ENCODE results near the gene SUSD6. TPM values are rescaled to one million over a fixed set of nuclear protein-coding genes. Genes with fewer than 3 reads are reported as not detected.

The SUSD6 gene
- total RNA-seq, 2 donors from 2014 or later, result 27.3 to 70.3 TPM

- no peak overlapping the region for H3K4me3 ChIP-seq
- TF ChIP-seq, protein P1, sequence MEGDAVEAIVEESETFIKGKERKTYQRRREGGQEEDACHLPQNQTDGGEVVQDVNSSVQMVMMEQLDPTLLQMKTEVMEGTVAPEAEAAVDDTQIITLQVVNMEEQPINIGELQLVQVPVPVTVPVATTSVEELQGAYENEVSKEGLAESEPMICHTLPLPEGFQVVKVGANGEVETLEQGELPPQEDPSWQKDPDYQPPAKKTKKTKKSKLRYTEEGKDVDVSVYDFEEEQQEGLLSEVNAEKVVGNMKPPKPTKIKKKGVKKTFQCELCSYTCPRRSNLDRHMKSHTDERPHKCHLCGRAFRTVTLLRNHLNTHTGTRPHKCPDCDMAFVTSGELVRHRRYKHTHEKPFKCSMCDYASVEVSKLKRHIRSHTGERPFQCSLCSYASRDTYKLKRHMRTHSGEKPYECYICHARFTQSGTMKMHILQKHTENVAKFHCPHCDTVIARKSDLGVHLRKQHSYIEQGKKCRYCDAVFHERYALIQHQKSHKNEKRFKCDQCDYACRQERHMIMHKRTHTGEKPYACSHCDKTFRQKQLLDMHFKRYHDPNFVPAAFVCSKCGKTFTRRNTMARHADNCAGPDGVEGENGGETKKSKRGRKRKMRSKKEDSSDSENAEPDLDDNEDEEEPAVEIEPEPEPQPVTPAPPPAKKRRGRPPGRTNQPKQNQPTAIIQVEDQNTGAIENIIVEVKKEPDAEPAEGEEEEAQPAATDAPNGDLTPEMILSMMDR (IDR thresholded peaks at IDR 0.05), result no peak
- intact Hi-C loops (cut with DNase I), result no loop called here
These were observed 5.0 kb downstream of the SUSD6 start for GRCh38 chr14:69616408-69616773.

DNA sequence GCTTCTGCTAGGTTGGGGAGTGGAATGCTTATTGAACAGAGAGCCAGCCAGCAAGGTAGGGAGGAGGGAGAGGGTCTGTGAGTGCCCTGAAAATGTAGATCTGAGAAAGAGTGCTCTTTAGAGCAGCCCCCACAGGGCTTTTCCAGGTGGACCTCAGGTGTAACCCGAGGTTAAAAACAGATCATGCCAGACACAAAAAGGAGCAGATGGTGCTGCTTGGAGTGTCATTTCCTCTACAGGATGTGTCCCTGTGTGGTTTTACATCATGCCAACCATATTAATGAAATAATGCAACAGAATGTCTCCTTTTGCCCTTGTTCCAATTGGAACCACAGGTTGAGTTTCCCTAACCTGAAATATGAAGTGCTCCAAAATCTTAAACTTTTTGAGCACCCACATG lies 6.4 kb downstream of the SUSD6 start:
- H3K4me1 ChIP-seq, result peaks cover 16% of the 10 kb centered on the region
- intact Hi-C loops (cut with DNase I), result no loop called here
- no peak overlapping the region for H3K27ac ChIP-seq
- H3K27me3 ChIP-seq, result no peaks in the 10 kb centered on the region
- H3K36me3 ChIP-seq, result no peaks in the 10 kb centered on the region
- no peaks in the 10 kb centered on the region for H3K9me3 ChIP-seq
- no peak overlapping the region for H3K9ac ChIP-seq (ENCODE audit: low read depth in 2 of 2, low read length in 2 of 2)
- no peak overlapping the region for H3K4me3 ChIP-seq
- no peak for DNase-seq
- TF ChIP-seq, protein P1 (IDR thresholded peaks at IDR 0.05), result no peak

More at GRCh38 chr14:69616408-69616773, 5.0 kb downstream of the SUSD6 start:
- no peaks in the 10 kb centered on the region for H3K9me3 ChIP-seq
- peak overlapping the region; percentile 93 for H3K27ac ChIP-seq
- no peak for DNase-seq
- no peaks in the 10 kb centered on the region for H3K27me3 ChIP-seq
- peaks cover 16% of the 10 kb centered on the region for H3K4me1 ChIP-seq
- H3K36me3 ChIP-seq, result no peaks in the 10 kb centered on the region
- peak overlapping the region; percentile 52 to 78 for H3K9ac ChIP-seq (ENCODE audit: low read depth in 2 of 2, low read length in 2 of 2)

GRCh38 chr14:69619012-69619411 lies 7.6 kb downstream of the SUSD6 start:
- no peak overlapping the region for H3K27ac ChIP-seq
- intact Hi-C loops (cut with DNase I), result no loop called here

GRCh38 chr14:69620211-69620611 lies 8.8 kb downstream of the SUSD6 start:
- H3K9ac ChIP-seq (ENCODE audit: low read depth in 2 of 2, low read length in 2 of 2), result no peak overlapping the region
- no peaks in the 10 kb centered on the region for H3K9me3 ChIP-seq
- peaks cover 11% of the 10 kb centered on the region for H3K4me1 ChIP-seq
- H3K36me3 ChIP-seq, result no peaks in the 10 kb centered on the region
- no peak overlapping the region for H3K4me3 ChIP-seq
- TF ChIP-seq, protein P1 (IDR thresholded peaks at IDR 0.05), result no peak
- H3K27ac ChIP-seq, result no peak overlapping the region
- no peaks in the 10 kb centered on the region for H3K27me3 ChIP-seq
- intact Hi-C loops (cut with DNase I), result no loop called here
- DNase-seq, result no peak

More at GRCh38 chr14:69619012-69619411, 7.6 kb downstream of the SUSD6 start:
- no peak overlapping the region for H3K4me3 ChIP-seq
- no peaks in the 10 kb centered on the region for H3K9me3 ChIP-seq
- no peaks in the 10 kb centered on the region for H3K36me3 ChIP-seq
- TF ChIP-seq, protein P1 (IDR thresholded peaks at IDR 0.05), result no peak
- peaks cover 11% of the 10 kb centered on the region for H3K4me1 ChIP-seq
- no peak for DNase-seq
- no peak overlapping the region for H3K9ac ChIP-seq (ENCODE audit: low read depth in 2 of 2, low read length in 2 of 2)
- no peaks in the 10 kb centered on the region for H3K27me3 ChIP-seq

DNA sequence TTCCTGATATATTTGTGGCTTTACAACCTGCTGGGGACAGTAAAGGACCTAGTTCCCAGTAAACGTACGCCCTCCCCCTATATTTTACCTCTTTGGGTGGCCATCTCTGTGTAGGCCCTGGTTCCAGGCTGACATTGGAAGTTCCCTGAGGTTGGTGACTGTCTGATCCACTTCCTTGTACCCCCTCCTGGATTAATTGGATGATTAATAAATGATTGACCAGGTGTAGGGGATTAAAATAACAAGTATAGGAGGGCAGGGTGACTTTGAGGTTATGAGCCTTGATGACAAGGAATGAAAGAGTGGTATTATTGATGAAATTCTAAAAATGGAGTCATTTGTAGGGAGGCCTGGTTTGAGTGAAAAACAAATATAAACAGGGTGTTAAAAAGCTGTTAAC lies 9.6 kb downstream of the SUSD6 start:
- no peak for DNase-seq
- Histone ChIP-seq H3K4me3 (no peak overlapping the region), H3K36me3 (no peaks in the 10 kb centered on the region), H3K27me3 (no peaks in the 10 kb centered on the region), H3K27ac (no peak overlapping the region), H3K9ac (ENCODE audit: low read depth in 2 of 2, low read length in 2 of 2) (no peak overlapping the region), H3K4me1 (peaks cover 11% of the 10 kb centered on the region), H3K9me3 (no peaks in the 10 kb centered on the region)
- intact Hi-C loops (cut with DNase I), result no loop called here
- TF ChIP-seq, protein P1 (IDR thresholded peaks at IDR 0.05), result no peak
